SK-N-SH (cell line): Measurements from ENCODE around the gene TIGD3.

ENCODE experiments used
- EP300 ChIP-seq, 2 experiments: IDR thresholded peaks; 2 replicates each; pipeline versions ENCODE4 v1.4.0 to v1.6.1; 2012; ENCODE audit warnings: borderline replicate concordance in 1 of 2, low read depth in 1 of 2, low read length in 1 of 2
- EZH2phosphoT487 ChIP-seq: fragments of 200-600 bp; sonication (generic); IDR thresholded peaks from 2 replicates; pipeline ENCODE4 v1.6.1; 2017; ENCODE audit warnings: low read depth, mixed run types, mild to moderate bottlenecking, antibody characterized with exemption, moderate library complexity, borderline replicate concordance
- GABPA ChIP-seq: IDR thresholded peaks from 2 replicates; pipeline ENCODE4 v1.4.0; 2012; ENCODE audit warnings: low read depth, mild to moderate bottlenecking
- NRF1 ChIP-seq: IDR thresholded peaks from 2 replicates; pipeline ENCODE4 v1.6.1; 2012; ENCODE audit warnings: low read depth, mild to moderate bottlenecking, low read length
- POLR2AphosphoS5 ChIP-seq: IDR thresholded peaks from 2 replicates; pipeline ENCODE4 v1.6.1; 2012; ENCODE audit warnings: low read depth, low read length
- SMC3 ChIP-seq: IDR thresholded peaks from 2 replicates; pipeline ENCODE4 v1.6.1; 2012; ENCODE audit warnings: low read depth, low read length, improper control_type of control experiment
- YY1 ChIP-seq: IDR thresholded peaks from 2 replicates; pipeline ENCODE4 v1.4.0; 2012; ENCODE audit warnings: low read depth, mild to moderate bottlenecking
- TF ChIP-seq, protein P1 (sequence below): fragments of 200-600 bp; sonication (generic); IDR thresholded peaks from 2 replicates; pipeline ENCODE4 v1.6.1; 2017; ENCODE audit warnings: antibody characterized with exemption, mild to moderate bottlenecking, moderate library complexity
- TF ChIP-seq, protein P2 (sequence below): IDR thresholded peaks from 2 replicates; pipeline ENCODE4 v1.4.0; 2012; ENCODE audit warnings: low read depth, borderline replicate concordance
- TF ChIP-seq, protein P3 (sequence below): fragments of 150-350 bp; IDR thresholded peaks from 2 replicates; pipeline ENCODE4 v1.6.1; 2017; ENCODE audit warnings: antibody characterized with exemption, low read length, low read depth, borderline replicate concordance

DNA sequence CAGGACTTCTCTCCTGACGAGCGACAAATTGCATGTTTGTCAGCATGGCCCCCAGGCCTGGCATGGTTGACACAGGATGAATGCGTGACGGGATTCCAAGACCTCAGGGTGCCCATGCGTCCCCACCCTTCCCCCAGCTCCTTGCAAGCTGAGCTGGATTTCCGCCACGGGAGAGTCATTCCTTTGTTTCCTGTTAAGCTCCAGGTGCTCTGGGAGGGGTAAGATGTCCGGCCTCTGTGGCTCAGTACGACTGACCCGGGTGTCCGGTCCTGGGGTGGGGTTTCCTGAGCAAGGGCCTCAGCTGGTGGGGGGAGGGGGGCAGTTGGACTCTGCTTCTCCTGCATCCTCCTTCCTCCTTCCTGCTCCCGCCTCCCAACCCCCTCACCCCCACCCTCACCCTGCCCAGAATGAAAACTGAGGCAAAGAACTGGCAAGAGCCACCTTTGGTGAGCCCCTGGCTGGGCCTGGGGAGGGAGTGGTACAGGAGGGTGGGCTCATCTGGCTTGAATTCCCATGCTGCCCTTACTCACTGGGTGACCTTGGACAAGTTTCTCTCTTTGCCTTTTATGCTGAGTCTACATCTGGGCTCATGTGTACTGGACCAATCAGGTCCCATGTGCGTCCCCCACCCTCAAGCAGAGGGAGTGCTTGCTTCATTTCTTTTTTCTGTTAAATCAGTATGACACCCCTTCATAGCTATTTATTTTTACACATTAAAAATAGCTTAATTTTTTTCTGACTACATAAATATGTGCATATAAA is 37.3 kb upstream of the TIGD3 start:
- no peak for TF ChIP-seq GABPA
- TF ChIP-seq, protein P1, sequence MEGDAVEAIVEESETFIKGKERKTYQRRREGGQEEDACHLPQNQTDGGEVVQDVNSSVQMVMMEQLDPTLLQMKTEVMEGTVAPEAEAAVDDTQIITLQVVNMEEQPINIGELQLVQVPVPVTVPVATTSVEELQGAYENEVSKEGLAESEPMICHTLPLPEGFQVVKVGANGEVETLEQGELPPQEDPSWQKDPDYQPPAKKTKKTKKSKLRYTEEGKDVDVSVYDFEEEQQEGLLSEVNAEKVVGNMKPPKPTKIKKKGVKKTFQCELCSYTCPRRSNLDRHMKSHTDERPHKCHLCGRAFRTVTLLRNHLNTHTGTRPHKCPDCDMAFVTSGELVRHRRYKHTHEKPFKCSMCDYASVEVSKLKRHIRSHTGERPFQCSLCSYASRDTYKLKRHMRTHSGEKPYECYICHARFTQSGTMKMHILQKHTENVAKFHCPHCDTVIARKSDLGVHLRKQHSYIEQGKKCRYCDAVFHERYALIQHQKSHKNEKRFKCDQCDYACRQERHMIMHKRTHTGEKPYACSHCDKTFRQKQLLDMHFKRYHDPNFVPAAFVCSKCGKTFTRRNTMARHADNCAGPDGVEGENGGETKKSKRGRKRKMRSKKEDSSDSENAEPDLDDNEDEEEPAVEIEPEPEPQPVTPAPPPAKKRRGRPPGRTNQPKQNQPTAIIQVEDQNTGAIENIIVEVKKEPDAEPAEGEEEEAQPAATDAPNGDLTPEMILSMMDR, result no peak
- no peak for TF ChIP-seq EP300 (IDR thresholded peaks at IDR 0.05; ENCODE audit: borderline replicate concordance in 1 of 2, low read depth in 1 of 2, low read length in 1 of 2)
- no peak for TF ChIP-seq YY1
- TF ChIP-seq SMC3, result no peak
- TF ChIP-seq, protein P2, sequence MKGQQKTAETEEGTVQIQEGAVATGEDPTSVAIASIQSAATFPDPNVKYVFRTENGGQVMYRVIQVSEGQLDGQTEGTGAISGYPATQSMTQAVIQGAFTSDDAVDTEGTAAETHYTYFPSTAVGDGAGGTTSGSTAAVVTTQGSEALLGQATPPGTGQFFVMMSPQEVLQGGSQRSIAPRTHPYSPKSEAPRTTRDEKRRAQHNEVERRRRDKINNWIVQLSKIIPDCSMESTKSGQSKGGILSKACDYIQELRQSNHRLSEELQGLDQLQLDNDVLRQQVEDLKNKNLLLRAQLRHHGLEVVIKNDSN, result no peak
- no peak for TF ChIP-seq POLR2AphosphoS5
- no peak for TF ChIP-seq NRF1
- no peak for TF ChIP-seq EZH2phosphoT487
- TF ChIP-seq, protein P3, sequence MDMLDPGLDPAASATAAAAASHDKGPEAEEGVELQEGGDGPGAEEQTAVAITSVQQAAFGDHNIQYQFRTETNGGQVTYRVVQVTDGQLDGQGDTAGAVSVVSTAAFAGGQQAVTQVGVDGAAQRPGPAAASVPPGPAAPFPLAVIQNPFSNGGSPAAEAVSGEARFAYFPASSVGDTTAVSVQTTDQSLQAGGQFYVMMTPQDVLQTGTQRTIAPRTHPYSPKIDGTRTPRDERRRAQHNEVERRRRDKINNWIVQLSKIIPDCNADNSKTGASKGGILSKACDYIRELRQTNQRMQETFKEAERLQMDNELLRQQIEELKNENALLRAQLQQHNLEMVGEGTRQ, result no peak
